HG02943 (cell line): ENCODE results near the gene PTPRC.

Experiments
- ATAC-seq: cut with Tn5 transposase; IDR thresholded peaks from one replicate; pipeline ENCODE4 v1.9.1; 2021; ENCODE audit warnings: mild to moderate bottlenecking, low read depth, moderate library complexity; ENCODE audit not compliant: unreplicated experiment

Gene PTPRC

GRCh38 chr1:198699167-198700015, 60.6 kb downstream of the PTPRC start:
- ATAC-seq: no peak

- ATAC-seq: no peak
Measured at GRCh38 chr1:198700016-198700392, 61.2 kb downstream of the PTPRC start.

DNA sequence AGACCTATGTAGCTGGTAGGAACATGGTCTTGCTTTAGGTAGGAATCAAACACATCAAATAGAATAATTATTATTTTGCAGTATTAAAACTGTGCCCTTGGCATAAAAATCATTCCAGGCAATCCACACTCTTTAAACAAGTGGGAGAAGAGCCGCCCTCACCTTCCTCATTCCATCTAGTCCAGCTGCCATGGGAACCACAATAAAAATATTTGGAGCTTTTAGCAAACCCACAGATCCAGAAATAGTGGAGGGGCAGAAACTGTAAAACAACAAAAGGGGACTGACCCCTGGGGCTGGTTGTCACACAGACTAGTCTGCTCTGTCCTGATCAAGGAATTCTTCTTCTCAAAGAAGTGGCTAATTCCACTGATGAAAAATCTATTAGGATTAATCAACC, 61.6 kb downstream of the PTPRC start:
- ATAC-seq: no peak

GRCh38 chr1:198701250-198701649, 62.4 kb downstream of the PTPRC start:
- ATAC-seq: no peak

- no peak for ATAC-seq
Measured at GRCh38 chr1:198701766-198702539, 63.1 kb downstream of the PTPRC start.

GRCh38 chr1:198708761-198709525, 70.1 kb downstream of the PTPRC start:
- no peak for ATAC-seq

- no peak for ATAC-seq
Measured at GRCh38 chr1:198711837-198712236, 73.0 kb downstream of the PTPRC start.

DNA sequence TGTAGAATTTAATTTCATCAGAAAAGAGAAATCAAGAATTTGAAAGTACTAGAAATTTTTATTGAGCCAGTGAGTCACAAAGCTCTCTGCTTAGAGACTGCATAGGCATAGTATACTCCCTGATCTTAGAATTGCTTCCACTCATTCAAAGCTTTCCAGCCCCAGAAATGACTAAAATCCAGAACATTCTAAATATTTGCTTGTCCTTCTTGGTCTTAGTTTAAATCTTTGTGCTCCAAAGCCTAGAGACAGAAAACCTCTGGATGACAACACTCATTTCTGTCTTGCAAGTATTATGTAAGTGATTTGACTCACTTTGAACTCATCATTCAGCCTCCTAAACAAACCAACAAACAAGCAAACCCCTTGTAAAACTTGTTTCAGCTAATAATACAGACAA, 74.2 kb downstream of the PTPRC start:
- ATAC-seq: no peak

DNA sequence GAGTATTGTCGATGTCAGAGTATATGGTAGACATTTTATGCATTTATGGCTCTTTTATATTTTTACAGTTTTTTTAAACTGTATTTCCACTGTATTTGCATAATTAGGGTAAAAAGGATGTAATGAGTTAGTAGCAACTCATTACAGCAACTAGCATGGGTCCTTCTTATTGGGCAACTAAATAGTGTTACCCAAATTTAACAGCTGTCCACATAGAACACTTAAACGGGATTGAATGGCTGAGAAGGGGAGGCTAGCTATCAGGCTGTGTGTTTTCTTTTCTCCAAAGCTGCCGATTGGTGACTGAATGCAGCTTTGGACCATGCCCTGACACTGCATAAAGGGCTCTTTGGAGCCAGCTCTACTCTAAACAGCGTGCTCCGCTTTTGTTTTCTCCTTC, 75.4 kb downstream of the PTPRC start:
- ATAC-seq: no peak

GRCh38 chr1:198716051-198716450, 77.2 kb downstream of the PTPRC start:
- ATAC-seq: no peak

DNA sequence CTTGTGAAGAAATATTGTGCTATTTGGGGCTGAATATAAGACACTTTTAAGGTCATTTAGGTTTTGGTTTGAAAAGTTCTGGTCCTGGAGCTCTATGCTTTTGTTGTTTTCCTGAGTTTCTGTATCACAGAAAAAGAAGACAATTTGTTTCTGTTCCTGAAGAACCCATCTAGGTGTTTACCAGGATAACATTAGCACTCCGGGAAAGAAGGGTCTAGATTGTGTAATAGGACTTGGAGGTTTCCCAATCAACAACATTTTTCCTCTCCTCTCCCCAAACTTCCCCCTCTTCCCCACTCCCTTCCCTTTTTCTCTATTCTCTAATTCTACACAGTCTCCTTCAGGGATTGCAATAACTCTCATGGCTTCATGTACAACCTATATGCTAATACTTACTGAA, 78.7 kb downstream of the PTPRC start:
- no peak for ATAC-seq

- no peak for ATAC-seq
Measured at GRCh38 chr1:198723127-198723526, 84.3 kb downstream of the PTPRC start.

DNA sequence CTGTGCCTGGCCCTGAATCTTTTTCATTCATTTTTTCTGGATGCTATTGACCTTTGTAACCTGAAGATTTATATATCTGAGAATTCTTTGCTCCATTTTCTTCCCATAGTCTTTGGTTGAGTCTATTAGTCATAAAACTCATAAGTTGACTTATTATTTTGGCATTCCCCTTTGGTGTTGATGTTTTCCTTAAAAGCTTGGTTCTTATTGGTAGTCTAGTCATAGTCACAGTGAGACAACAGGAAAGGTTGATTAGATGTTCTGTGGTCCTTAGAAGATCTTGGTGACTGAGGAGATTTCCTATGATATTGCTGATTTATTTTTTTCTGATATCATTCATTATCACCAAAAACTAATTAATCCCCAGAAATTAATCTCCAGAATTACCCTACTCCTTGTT, 86.2 kb downstream of the PTPRC start:
- no peak for ATAC-seq

GRCh38 chr1:198726455-198726854, 87.6 kb downstream of the PTPRC start:
- ATAC-seq: no peak

DNA sequence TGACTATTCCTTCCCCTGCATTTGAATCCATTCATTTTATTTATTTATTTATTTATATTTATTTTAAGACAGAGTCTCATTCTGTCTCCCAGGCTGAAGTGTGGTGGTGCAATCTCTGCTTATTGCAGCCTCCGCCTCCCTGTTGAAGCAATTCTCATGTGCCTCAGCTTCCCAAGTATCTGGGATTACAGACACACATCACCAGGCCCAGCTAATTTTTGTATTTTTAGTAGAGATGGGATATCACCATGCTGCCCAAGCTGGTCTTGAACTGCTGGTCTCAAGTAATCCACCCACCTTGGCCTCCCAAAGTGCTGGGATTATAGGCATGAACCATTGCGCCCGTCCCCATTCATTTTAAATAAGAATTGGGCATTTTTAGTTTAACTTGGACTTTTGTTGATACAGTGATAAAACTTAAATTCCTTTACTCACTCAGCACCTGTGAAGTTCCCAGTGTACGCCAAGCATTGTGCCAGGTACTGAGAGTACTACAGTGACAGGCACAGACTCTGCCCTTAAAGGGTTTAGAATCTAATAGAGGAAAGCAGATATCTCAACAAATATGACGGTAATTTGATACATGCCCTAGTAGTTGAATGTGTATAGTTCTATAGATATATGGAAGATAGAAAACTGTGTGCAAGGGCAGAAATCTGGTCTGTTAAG, 90.5 kb downstream of the PTPRC start:
- no peak for ATAC-seq

- ATAC-seq: no peak
Measured at GRCh38 chr1:198730952-198731351, 92.1 kb downstream of the PTPRC start.

GRCh38 chr1:198734323-198735008, 95.6 kb downstream of the PTPRC start:
- no peak for ATAC-seq

DNA sequence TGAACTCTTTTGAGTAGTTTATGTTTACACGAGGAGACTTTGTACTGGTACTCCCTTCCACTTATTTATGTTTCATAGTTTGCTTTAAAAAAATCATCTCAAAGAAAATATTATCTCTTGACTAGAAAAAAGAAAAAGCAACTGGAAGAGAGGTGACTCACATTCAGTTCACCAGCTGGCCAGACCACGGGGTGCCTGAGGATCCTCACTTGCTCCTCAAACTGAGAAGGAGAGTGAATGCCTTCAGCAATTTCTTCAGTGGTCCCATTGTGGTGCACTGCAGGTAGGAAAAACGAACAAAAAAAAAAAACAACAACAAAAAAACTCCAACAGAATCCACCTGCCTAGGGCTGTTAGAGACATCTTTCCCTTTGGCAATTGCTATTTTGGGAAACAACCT, 102.9 kb downstream of the PTPRC start:
- no peak for ATAC-seq

- no peak for ATAC-seq
Measured at GRCh38 chr1:198747127-198747526, 108.3 kb downstream of the PTPRC start.

DNA sequence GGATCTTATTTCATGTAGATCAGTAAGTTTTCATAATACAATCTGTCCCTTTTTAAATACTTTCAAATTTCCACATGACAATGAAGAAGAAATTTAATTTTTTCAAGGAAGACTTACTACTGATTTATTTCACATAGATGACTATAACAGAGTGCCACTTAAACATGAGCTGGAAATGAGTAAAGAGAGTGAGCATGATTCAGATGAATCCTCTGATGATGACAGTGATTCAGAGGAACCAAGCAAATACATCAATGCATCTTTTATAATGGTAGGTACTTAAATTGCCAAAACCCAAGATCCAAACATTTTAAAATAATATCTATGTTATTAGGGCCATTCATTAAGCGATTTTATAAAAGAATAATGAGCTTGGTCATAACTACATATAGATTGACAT, 110.4 kb downstream of the PTPRC start:
- ATAC-seq: no peak
